Measurements from ENCODE around the gene COL8A2. TPM values are rescaled to one million over a fixed set of nuclear protein-coding genes. Genes with fewer than 3 reads are reported as not detected.

The COL8A2 gene
- total RNA-seq, 1 experiment from 2014 or later: not detected

DNA sequence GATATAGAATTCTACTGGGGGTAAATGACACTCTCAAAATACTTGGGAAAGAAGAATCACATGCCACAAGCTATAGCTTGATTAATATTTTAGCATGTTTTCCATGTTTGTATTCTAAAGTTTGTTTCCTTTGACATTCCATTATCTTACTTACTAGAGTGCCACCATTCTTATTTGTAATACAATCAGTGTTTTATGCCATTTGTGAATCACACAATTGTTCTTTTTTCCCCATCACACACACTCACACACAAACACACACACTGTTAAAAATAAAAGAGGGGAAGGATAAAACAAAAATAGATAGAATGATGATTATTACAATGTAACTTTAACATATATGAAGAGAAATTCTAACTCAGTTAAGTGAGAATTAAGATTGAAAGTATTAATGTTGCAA, 57.2 kb downstream of the COL8A2 start:
- BruUV-seq (replicated peaks): no TSS peak
- CTCF ChIA-PET: interaction anchor here (0.6 kb wide), 1 partner anchor 212 kb away, joined by 3 read pairs; no protein-coding TSS in a partner anchor
- POLR2A ChIA-PET: no interaction called here

DNA sequence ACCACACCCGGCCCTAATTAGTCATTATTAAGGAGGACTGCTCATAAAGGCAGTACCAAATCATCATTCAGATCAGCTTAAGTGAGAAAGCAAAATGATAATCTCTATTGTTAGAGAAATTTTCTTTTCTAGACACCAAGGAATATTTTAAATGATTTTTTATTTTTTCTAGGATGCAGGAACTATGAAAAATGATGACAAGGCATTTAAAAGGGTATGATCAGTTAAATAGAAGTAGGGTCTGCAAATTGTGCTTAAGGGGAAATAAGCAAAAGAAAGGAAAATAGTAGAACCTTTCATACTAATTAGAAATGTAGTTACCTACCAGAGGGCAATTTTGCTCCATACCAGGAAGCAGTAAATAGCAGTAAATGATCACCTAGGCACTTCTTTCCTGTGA, 62.7 kb downstream of the COL8A2 start:
- no peak overlapping the region for H3K4me3 Mint-ChIP-seq (ENCODE audit: unreplicated experiment)
- DNase-seq (ENCODE audit: unreplicated experiment): no peak
- H3K36me3 Mint-ChIP-seq (ENCODE audit: insufficient read depth, unreplicated experiment): peaks cover 9% of the 10 kb centered on the region
- H3K27ac Mint-ChIP-seq (ENCODE audit: low read depth, unreplicated experiment): no peak overlapping the region
- H3K9me3 Mint-ChIP-seq (ENCODE audit: unreplicated experiment): no peaks in the 10 kb centered on the region
- H3K27me3 Mint-ChIP-seq (ENCODE audit: insufficient read depth, unreplicated experiment): no peaks in the 10 kb centered on the region
- TF ChIP-seq, protein P1, sequence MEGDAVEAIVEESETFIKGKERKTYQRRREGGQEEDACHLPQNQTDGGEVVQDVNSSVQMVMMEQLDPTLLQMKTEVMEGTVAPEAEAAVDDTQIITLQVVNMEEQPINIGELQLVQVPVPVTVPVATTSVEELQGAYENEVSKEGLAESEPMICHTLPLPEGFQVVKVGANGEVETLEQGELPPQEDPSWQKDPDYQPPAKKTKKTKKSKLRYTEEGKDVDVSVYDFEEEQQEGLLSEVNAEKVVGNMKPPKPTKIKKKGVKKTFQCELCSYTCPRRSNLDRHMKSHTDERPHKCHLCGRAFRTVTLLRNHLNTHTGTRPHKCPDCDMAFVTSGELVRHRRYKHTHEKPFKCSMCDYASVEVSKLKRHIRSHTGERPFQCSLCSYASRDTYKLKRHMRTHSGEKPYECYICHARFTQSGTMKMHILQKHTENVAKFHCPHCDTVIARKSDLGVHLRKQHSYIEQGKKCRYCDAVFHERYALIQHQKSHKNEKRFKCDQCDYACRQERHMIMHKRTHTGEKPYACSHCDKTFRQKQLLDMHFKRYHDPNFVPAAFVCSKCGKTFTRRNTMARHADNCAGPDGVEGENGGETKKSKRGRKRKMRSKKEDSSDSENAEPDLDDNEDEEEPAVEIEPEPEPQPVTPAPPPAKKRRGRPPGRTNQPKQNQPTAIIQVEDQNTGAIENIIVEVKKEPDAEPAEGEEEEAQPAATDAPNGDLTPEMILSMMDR (IDR thresholded peaks at IDR 0.05; ENCODE audit: unreplicated experiment): no peak
- ChIA-PET CTCF (no interaction called here), POLR2A (interaction anchor here (0.8 to 0.9 kb wide), 2 partner anchors 9 to 88 kb away, joined by 3 read pairs; no protein-coding TSS in a partner anchor)
- no TSS peak for BruUV-seq (replicated peaks)
- H3K4me1 Mint-ChIP-seq (ENCODE audit: insufficient read depth, unreplicated experiment): no peaks in the 10 kb centered on the region
- intact Hi-C loops (cut with micrococcal nuclease): no loop called here

More for the DNA sequence above, 57.2 kb downstream of the COL8A2 start:
- no peak for DNase-seq (ENCODE audit: unreplicated experiment)
- Mint-ChIP-seq H3K4me1 (ENCODE audit: insufficient read depth, unreplicated experiment) (no peaks in the 10 kb centered on the region), H3K27me3 (ENCODE audit: insufficient read depth, unreplicated experiment) (no peaks in the 10 kb centered on the region), H3K9me3 (ENCODE audit: unreplicated experiment) (no peaks in the 10 kb centered on the region), H3K4me3 (ENCODE audit: unreplicated experiment) (no peak overlapping the region), H3K36me3 (ENCODE audit: insufficient read depth, unreplicated experiment) (peaks cover 1% of the 10 kb centered on the region), H3K27ac (ENCODE audit: low read depth, unreplicated experiment) (no peak overlapping the region)
- intact Hi-C loops (cut with micrococcal nuclease): no loop called here
- TF ChIP-seq, protein P1 (IDR thresholded peaks at IDR 0.05; ENCODE audit: unreplicated experiment): no peak

DNA sequence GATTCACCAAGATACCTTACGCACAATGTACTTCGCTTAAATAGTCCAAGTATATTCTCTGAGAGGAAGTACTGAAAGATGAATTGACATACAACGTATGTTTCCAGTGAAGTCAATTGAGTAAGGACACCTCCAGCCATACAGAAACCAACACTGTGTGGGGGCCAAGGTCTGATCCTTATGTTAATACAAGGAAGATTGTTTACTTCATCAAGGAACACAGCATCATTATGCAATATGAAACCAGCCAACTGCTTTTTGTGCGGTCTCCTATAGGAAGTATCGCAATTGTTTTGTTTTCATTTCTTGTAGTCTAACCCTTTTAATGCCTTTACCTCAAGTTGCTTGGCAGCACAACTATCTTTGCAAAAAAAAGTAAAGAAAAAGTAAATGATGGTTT, 69.3 kb downstream of the COL8A2 start:
- H3K27ac Mint-ChIP-seq (ENCODE audit: low read depth, unreplicated experiment): no peak overlapping the region
- TF ChIP-seq, protein P1 (IDR thresholded peaks at IDR 0.05; ENCODE audit: unreplicated experiment): no peak
- no peak for DNase-seq (ENCODE audit: unreplicated experiment)
- ChIA-PET POLR2A (no interaction called here), CTCF (no interaction called here)
- BruUV-seq (replicated peaks): no TSS peak
- H3K4me1 Mint-ChIP-seq (ENCODE audit: insufficient read depth, unreplicated experiment): no peaks in the 10 kb centered on the region
- no peak overlapping the region for H3K4me3 Mint-ChIP-seq (ENCODE audit: unreplicated experiment)
- H3K27me3 Mint-ChIP-seq (ENCODE audit: insufficient read depth, unreplicated experiment): no peaks in the 10 kb centered on the region
- intact Hi-C loops (cut with micrococcal nuclease): no loop called here
- H3K9me3 Mint-ChIP-seq (ENCODE audit: unreplicated experiment): no peaks in the 10 kb centered on the region
- peaks cover 31% of the 10 kb centered on the region for H3K36me3 Mint-ChIP-seq (ENCODE audit: insufficient read depth, unreplicated experiment)

DNA sequence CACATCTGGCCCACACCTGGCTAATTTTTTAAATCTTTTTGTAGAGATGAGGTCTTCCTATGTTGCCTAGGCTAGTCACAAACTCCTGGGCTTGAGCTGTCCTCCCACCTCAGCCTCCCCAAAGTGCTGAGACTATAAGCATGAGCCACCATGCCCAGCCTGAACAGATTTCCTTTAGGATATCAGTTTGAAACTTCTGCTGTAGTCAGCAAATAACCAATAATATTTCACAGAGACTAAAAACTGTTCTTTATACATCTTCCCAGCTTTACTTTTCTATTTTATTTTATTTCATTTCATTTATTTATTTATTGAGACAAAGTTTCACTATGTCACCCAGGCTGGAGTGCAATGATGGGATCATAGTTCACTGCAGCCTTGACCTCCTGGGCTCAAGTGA, 71.0 kb downstream of the COL8A2 start:
- no TSS peak for BruUV-seq (replicated peaks)

More for the DNA sequence above, 71.0 kb downstream of the COL8A2 start:
- Mint-ChIP-seq H3K27me3 (ENCODE audit: insufficient read depth, unreplicated experiment) (no peaks in the 10 kb centered on the region), H3K9me3 (ENCODE audit: unreplicated experiment) (no peaks in the 10 kb centered on the region), H3K36me3 (ENCODE audit: insufficient read depth, unreplicated experiment) (peaks cover 46% of the 10 kb centered on the region), H3K4me3 (ENCODE audit: unreplicated experiment) (no peak overlapping the region), H3K27ac (ENCODE audit: low read depth, unreplicated experiment) (no peak overlapping the region), H3K4me1 (ENCODE audit: insufficient read depth, unreplicated experiment) (no peaks in the 10 kb centered on the region)
- TF ChIP-seq, protein P1 (IDR thresholded peaks at IDR 0.05; ENCODE audit: unreplicated experiment): no peak
- ChIA-PET POLR2A (no interaction called here), CTCF (interaction anchor here (0.9 kb wide), 1 partner anchor 128 kb away, joined by 3 read pairs; no protein-coding TSS in a partner anchor)
- DNase-seq (ENCODE audit: unreplicated experiment): no peak
- intact Hi-C loops (cut with micrococcal nuclease): no loop called here
